ENCODE results near the gene SUPV3L1.
"Not testable (repeated sequence)": the region's sequence is repeated elsewhere in the genome, so short reads cannot be mapped to it uniquely, and the experiment has no call there.

Gene SUPV3L1

DNA sequence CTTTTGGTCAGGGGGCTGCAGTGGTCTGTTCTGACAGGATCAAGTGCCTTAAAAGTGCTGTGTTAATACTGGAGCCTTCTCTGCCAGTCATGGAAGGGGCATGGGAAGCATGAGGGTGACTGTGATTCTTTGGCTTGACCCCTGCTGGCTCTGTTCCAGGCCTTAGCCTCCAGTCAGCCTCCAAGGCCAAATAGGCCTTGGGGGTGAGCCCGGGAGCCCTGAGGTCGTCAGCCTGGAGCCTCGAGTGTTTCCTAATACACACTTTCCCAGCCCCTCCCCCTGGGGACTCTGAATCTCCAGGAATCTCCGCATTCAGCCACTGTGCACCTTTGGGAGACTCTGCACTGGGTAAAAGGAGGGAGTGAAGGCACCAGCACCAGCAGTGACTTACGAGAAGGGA, 50.1 kb downstream of the SUPV3L1 start:
- DNase-seq (ENCODE audit: low spot score): no peak

GRCh38 chr10:69232252-69232651, 52.2 kb downstream of the SUPV3L1 start:
- peak; percentile 74 for DNase-seq (ENCODE audit: low spot score)

DNA sequence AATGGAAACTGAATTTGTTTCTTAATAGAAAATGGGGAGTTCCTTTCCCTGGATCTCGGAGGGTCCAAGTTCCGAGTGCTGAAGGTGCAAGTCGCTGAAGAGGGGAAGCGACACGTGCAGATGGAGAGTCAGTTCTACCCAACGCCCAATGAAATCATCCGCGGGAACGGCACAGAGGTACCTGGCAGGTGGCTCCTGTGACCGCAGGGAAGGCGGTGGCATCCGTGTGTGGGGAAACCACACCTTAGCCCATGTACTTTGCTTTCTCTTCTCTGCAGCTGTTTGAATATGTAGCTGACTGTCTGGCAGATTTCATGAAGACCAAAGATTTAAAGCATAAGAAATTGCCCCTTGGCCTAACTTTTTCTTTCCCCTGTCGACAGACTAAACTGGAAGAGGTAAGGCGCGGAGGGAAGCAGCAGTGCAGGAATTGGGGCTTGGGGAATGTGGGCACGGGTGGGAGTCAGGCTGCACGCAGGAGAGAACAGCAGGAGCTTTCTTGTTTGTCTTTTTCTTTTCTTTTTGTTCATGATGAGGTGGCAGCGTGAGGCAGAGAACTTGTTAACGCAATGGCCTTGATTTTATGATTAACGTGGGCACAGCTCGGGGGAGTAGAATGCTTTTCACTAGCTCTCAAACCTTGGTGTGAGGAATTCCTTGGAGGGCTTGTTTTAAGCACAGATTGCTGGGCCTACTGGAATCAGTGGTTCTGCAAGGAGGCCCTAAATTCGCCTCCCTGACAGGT, 52.9 kb downstream of the SUPV3L1 start:
- DNase-seq (ENCODE audit: low spot score): peak; percentile 14

GRCh38 chr10:69234447-69234846, 54.4 kb downstream of the SUPV3L1 start:
- DNase-seq (ENCODE audit: low spot score): no peak

- peak; percentile 63 for DNase-seq (ENCODE audit: low spot score)
Observed at GRCh38 chr10:69237528-69238159, 57.6 kb downstream of the SUPV3L1 start.

DNA sequence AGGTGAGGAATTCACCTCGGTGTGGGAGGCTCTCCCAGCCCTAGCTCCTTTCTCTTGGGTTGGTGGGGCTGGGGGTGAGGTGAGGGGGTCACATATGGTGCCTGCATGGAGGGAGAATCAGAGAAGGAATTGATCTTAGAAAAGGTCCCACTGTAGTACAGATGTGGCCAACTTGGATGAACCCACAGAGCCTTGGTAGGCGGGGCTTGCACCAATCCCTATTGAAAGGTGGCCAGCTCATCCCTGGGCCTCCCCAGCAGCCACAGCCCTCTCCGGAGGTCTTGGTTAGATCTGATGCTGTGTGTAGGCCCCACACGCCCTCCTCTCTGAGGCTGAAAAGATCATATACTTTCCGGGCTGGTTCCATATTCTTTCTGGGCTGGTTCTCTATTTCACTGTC, 59.1 kb downstream of the SUPV3L1 start:
- no peak for DNase-seq (ENCODE audit: low spot score)

DNA sequence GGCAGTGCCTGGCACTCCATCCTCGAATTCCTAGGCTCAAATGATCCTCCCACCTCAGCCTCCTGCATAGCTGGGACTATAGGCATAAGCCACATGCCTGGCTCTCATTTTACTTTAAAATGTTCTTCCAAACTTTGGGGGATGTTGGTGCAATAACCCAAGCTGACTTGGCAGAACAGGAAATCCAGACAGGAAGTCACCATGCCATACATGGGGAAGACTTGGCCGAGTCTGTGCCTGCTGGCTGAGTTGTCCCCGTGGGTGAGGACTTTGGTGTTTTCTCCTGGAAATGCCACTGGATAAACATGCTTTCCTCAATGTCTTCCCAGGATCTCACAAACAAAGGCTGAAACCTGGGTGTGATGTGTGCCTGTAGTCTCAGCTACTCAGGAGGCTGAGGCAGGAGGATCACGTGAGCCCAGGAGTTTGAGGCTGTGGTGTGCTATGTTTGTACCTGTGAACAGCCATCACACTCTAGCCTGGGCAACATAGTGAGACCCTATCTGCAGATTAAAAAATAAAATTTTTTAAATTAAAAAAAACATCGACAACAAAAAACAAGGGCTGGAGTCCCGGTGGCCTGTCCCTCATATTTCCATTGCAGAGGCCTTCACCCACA, 59.9 kb downstream of the SUPV3L1 start:
- no peak for DNase-seq (ENCODE audit: low spot score)

DNA sequence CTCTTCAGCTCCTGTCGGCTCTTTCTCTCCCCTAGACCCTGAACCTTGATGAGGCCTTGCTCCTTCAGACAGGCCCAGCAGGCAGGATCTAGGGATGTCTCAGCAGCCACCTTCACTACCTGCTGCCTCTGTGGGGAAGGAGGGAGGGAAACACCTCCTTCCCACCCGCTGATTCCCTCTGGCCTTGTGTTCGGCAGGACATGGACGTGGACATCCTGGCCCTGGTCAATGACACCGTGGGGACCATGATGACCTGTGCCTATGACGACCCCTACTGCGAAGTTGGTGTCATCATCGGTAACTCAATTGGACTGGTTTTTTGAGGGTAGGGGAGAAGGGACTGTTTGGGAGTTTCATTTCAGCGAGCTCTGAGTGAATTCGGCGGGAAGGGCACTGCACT, 60.4 kb downstream of the SUPV3L1 start:
- DNase-seq (ENCODE audit: low spot score): no peak

DNA sequence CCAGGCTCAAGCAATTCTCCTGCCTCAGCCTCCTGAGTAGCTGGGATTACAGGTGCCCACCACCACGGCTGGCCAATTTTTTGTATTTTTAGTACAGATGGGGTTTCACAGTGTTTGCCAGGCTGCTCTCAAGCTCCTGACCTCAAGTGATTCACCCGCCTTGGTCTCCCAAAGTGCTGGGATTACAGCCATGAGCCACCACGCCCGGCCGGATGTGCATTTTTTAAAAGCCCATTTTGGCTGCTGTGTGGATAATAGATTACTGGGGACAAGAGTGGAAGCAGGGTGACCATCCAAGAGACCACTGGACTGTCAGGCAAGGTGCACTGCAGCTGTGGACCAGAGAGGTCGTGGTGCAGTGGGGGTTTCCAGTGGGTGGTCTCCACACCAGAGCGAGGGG, 61.5 kb downstream of the SUPV3L1 start:
- DNase-seq (ENCODE audit: low spot score): no peak

DNA sequence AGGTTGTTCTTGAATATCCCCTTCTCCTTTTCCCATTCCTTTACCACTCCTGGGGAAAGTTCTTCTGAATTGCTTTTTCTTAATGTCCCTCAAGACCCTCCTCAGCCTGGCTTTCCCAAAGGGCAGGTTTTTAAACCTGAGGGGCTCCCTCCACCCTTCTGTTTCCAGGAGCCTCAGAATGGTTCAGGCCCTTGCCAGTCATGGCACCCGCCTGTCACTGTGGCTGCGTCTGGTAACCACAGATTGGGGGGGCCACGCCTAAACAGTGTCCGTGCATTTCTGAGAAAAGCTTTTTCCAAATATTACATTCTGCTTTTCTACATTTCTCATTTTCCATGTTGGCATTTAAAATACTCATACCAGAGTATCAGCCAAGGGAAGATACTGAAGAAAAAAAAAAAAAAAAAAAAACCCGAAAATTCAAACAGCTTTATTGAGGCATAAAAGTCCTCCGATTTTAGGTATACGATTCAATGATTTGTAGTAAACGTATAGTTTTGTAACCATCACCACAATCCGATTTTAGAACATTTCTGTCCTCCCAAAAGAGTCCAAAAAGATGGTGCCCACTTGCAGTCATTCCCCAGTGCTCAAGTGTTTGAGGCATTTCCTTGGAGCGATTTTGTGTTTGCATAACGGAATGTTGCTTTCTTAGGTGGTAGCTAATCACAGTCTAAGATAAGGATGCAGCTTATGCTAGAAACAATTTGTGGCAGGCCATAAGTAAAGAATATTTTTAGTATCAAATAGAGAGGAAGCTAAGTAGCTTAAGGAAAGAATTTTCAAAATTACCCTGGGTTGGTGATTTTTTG, 62.2 kb downstream of the SUPV3L1 start:
- no peak for DNase-seq (ENCODE audit: low spot score)

- DNase-seq (ENCODE audit: low spot score): no peak
Observed at GRCh38 chr10:69242852-69243212, 62.8 kb downstream of the SUPV3L1 start.

GRCh38 chr10:69243817-69244216, 63.8 kb downstream of the SUPV3L1 start:
- no peak for DNase-seq (ENCODE audit: low spot score)

- DNase-seq (ENCODE audit: low spot score): no peak
Observed at GRCh38 chr10:69246036-69246435, 66.0 kb downstream of the SUPV3L1 start.

- DNase-seq (ENCODE audit: low spot score): no peak
Observed at GRCh38 chr10:69246581-69247312, 66.7 kb downstream of the SUPV3L1 start.

DNA sequence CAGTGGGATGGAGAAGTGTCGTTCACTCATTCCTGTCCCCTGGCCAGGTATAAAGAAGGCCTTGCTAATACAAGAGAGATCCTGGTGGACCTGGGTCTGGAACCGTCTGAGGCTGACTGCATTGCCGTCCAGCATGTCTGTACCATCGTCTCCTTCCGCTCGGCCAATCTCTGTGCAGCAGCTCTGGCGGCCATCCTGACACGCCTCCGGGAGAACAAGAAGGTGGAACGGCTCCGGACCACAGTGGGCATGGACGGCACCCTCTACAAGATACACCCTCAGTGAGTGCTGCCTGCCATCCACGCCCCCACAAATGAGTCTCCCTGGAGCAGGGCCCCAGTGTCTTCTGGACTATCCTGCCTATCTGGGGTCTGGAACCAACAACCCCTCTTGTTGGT, 67.3 kb downstream of the SUPV3L1 start:
- no peak for DNase-seq (ENCODE audit: low spot score)

DNA sequence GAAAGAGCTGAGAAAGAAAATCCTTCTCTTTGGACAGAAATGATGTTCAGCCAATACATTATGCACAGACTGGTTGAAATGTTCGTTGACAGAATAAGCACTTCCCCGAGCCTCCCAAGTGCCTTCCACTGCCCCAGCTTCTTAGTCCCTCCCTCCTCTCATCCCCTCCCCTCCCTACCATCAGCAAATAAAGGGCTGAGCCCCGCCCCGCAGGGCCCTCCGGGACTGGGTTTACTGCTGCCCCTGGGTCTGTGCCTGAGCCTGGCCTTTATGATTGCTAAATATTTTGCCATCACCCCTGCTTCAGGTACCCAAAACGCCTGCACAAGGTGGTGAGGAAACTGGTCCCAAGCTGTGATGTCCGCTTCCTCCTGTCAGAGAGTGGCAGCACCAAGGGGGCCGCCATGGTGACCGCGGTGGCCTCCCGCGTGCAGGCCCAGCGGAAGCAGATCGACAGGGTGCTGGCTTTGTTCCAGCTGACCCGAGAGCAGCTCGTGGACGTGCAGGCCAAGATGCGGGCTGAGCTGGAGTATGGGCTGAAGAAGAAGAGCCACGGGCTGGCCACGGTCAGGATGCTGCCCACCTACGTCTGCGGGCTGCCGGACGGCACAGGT, 68.2 kb downstream of the SUPV3L1 start:
- no peak for DNase-seq (ENCODE audit: low spot score)

DNA sequence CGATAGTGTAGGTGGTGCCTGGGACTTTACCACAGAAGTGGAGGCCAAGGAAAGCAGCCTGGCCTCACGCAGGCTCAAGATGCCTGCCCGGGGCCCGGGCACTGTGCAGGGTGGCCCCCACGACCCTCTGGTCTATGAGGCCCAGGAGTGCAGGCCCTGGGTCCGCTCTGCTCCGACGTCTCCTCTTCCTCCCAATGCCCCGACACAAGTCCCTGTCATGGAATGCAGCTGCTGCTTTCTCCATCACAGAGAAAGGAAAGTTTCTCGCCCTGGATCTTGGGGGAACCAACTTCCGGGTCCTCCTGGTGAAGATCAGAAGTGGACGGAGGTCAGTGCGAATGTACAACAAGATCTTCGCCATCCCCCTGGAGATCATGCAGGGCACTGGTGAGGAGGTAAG, 70.0 kb downstream of the SUPV3L1 start:
- no peak for DNase-seq (ENCODE audit: low spot score)

- DNase-seq (ENCODE audit: low spot score): not testable (repeated sequence)
Observed at GRCh38 chr10:69251417-69251816, 71.4 kb downstream of the SUPV3L1 start.

GRCh38 chr10:69253171-69253570, 73.1 kb downstream of the SUPV3L1 start:
- no peak for DNase-seq (ENCODE audit: low spot score)

- DNase-seq (ENCODE audit: low spot score): no peak
Observed at GRCh38 chr10:69254877-69255276, 74.8 kb downstream of the SUPV3L1 start.
